Lower leg skin (tissue), 3 donors: ENCODE results near the gene CACNA1D.

Experiments used
- POLR2A ChIP-seq, 2 donors: fragments of 450-650 bp; IDR thresholded peaks; one replicate each; pipeline ENCODE4 v1.6.1; 2016 to 2017; ENCODE audit warnings: antibody characterized with exemption in 2 of 2, mild to moderate bottlenecking in 1 of 2, moderate library complexity in 1 of 2
- TF ChIP-seq, protein P1 (sequence below), 3 donors: fragments of 450-650 bp; IDR thresholded peaks; one replicate each; pipeline ENCODE4 v1.5.1; 2016; ENCODE audit warnings: antibody characterized with exemption in 3 of 3, mild to moderate bottlenecking in 3 of 3, moderate library complexity in 2 of 3

DNA sequence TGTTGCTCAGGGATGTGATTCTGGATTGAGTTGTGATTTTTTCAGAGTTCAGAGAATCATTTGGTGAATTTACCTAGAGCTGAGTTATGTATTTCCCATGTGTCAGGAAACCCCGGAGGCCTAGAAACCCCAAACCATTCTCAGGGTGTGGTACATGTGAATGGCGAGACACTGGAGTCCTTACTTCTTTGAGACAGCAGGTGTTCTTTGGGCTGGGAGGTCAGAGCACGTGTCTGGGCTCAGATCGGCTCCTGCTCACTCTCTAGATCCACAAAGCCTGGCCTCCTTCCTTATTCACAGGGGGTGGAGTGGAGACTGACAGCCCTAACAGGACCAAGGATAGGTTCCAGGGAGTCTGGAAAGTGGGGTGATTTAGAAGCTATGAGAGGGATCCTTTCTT lies 206.0 kb downstream of the CACNA1D start:
- TF ChIP-seq, protein P1, sequence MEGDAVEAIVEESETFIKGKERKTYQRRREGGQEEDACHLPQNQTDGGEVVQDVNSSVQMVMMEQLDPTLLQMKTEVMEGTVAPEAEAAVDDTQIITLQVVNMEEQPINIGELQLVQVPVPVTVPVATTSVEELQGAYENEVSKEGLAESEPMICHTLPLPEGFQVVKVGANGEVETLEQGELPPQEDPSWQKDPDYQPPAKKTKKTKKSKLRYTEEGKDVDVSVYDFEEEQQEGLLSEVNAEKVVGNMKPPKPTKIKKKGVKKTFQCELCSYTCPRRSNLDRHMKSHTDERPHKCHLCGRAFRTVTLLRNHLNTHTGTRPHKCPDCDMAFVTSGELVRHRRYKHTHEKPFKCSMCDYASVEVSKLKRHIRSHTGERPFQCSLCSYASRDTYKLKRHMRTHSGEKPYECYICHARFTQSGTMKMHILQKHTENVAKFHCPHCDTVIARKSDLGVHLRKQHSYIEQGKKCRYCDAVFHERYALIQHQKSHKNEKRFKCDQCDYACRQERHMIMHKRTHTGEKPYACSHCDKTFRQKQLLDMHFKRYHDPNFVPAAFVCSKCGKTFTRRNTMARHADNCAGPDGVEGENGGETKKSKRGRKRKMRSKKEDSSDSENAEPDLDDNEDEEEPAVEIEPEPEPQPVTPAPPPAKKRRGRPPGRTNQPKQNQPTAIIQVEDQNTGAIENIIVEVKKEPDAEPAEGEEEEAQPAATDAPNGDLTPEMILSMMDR (IDR thresholded peaks at IDR 0.05): no peak
- TF ChIP-seq POLR2A (IDR thresholded peaks at IDR 0.05): no peak
